HG03558 (cell line): Measurements from ENCODE around the gene ISY1.
"Not testable (repeated sequence)": the region's sequence is repeated elsewhere in the genome, so short reads cannot be mapped to it uniquely, and the experiment has no call there.

Experiments used
- ATAC-seq: cut with Tn5 transposase; IDR thresholded peaks from one replicate; pipeline ENCODE4 v1.9.1; 2021; ENCODE audit warnings: moderate number of reproducible peaks; ENCODE audit not compliant: unreplicated experiment; ENCODE audit errors: extremely low read depth

ISY1 gene

GRCh38 chr3:129121792-129122411, 39.0 kb downstream of the ISY1 start, which contains the start of gene RAB43:
Gene RAB43, minus strand, starts transcription at chr3:129121804. Its CDS starts 315 bp downstream, at chr3:129121489.
- no peak for ATAC-seq

- no peak for ATAC-seq
Measured at GRCh38 chr3:129121016-129121791, 39.7 kb downstream of the ISY1 start.

- ATAC-seq: peak; percentile 53
Measured at GRCh38 chr3:129120254-129121004, 40.4 kb downstream of the ISY1 start.

GRCh38 chr3:129119365-129120100, 41.3 kb downstream of the ISY1 start:
- ATAC-seq: no peak

GRCh38 chr3:129118745-129119144, 42.1 kb downstream of the ISY1 start:
- ATAC-seq: no peak

- ATAC-seq: no peak
Measured at GRCh38 chr3:129117134-129117533, 43.7 kb downstream of the ISY1 start.

- ATAC-seq: no peak
Measured at GRCh38 chr3:129116482-129116946, 44.3 kb downstream of the ISY1 start.

- ATAC-seq: no peak
Measured at GRCh38 chr3:129114455-129114854, 46.4 kb downstream of the ISY1 start.

- ATAC-seq: no peak
Measured at GRCh38 chr3:129112308-129113052, 48.4 kb downstream of the ISY1 start.

- not testable (repeated sequence) for ATAC-seq
Measured at GRCh38 chr3:129111076-129111780, 49.6 kb downstream of the ISY1 start.

GRCh38 chr3:129107793-129108192, 53.1 kb downstream of the ISY1 start:
- ATAC-seq: no peak

GRCh38 chr3:129106866-129107565, 53.8 kb downstream of the ISY1 start:
- no peak for ATAC-seq

GRCh38 chr3:129106320-129106719, 54.5 kb downstream of the ISY1 start:
- ATAC-seq: no peak

- ATAC-seq: no peak
Measured at GRCh38 chr3:129105862-129106261, 55.0 kb downstream of the ISY1 start.

- ATAC-seq: no peak
Measured at GRCh38 chr3:129104498-129105079, 56.3 kb downstream of the ISY1 start.

- no peak for ATAC-seq
Measured at GRCh38 chr3:129104051-129104450, 56.8 kb downstream of the ISY1 start.

- ATAC-seq: no peak
Measured at GRCh38 chr3:129103296-129103695, 57.6 kb downstream of the ISY1 start.
